RWPE1 (cell line): ENCODE measurements around the gene CDC42SE1.

Experiments used
- CTCF ChIA-PET: fragments of 350-600 bp; sonication (Branson Sonifier 250); formaldehyde crosslinking; extraction: SDS; loops from one replicate; lab custom pipeline; 2021; lab: Yijun Ruan, JAX
- POLR2A ChIA-PET: fragments of 400-600 bp; formaldehyde crosslinking; extraction: SDS; loops from one replicate; lab custom pipeline; 2020; ENCODE audit warnings: antibody characterized with exemption; ENCODE audit not compliant: low non-redundant PET; lab: Yijun Ruan, JAX
- DNase-seq: peaks from one replicate; pipeline ENCODE4 v3.0.0; 2012; ENCODE audit warnings: low spot score
- H3K27ac ChIP-seq: fragments of 450-650 bp; 2 replicates; pipeline ENCODE4 v1.5.1; 2017
- TF ChIP-seq, protein P1 (sequence below): fragments of 450-650 bp; conservative IDR thresholded peaks from 2 replicates; pipeline ENCODE4 v1.5.1; 2017; ENCODE audit warnings: low read depth, mild to moderate bottlenecking

The CDC42SE1 gene

DNA sequence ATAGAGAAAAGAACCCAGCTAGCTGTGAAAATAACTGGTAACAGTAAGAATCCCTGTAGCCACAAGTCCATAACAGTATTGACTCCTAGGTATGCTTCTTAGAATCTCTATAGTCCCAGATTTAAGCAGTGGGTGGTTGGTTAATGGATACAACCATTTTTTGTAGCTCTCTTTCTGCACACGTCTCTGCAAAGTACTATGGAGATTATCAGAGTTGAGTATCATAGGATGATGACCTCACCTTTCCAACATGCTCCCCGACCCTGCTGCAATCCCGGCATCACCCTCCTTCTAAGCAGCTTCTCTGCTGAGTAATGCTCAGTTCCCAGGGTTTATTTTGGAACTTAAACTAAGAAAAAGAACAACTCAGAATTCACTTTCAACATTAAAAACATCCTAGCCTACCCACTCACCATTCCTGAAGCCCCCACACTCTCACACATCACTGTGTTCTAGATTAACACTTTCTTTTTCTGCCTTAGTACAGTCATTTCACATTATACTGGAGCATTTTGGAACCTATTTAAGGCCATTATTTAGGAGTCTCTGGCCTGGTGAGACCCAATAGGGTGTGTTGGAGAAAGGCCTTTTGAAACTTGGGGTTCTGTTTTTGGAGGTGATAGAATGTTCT is 3.4 kb upstream of the CDC42SE1 start:
- TF ChIP-seq, protein P1, sequence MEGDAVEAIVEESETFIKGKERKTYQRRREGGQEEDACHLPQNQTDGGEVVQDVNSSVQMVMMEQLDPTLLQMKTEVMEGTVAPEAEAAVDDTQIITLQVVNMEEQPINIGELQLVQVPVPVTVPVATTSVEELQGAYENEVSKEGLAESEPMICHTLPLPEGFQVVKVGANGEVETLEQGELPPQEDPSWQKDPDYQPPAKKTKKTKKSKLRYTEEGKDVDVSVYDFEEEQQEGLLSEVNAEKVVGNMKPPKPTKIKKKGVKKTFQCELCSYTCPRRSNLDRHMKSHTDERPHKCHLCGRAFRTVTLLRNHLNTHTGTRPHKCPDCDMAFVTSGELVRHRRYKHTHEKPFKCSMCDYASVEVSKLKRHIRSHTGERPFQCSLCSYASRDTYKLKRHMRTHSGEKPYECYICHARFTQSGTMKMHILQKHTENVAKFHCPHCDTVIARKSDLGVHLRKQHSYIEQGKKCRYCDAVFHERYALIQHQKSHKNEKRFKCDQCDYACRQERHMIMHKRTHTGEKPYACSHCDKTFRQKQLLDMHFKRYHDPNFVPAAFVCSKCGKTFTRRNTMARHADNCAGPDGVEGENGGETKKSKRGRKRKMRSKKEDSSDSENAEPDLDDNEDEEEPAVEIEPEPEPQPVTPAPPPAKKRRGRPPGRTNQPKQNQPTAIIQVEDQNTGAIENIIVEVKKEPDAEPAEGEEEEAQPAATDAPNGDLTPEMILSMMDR, result no peak
- peak; percentile 60 for DNase-seq
- ChIA-PET CTCF (interaction anchor here (1.1 kb wide), 1 partner anchor 38 kb away, joined by 3 read pairs; no protein-coding TSS in a partner anchor), POLR2A (no interaction called here)
- peak overlapping the region; percentile 34; the same call in 1 of the 2 replicates for H3K27ac ChIP-seq

DNA sequence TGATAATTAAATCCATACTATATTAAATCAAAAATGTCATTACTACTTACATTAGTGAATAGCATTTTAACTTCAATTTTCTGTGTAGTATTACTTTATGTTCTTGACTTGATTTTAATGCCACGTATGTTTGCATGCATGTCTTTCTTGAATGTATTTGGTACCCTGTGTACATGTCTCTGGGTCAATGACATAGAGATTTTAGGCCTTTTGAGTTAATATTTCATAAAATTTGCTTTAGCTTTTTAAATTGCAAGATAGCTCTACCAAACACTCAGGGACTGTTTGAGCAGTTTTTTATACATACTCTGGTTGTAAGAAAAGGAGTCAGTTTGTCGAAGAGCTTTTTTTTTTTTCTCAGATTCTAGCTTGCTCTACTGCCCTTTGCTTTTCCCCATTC is 2.3 kb upstream of the CDC42SE1 start:
- DNase-seq, result no peak
- no peak overlapping the region for H3K27ac ChIP-seq
- TF ChIP-seq, protein P1, result no peak
- ChIA-PET CTCF (interaction anchor here (0.5 to 0.6 kb wide), 2 partner anchors 98 to 609 kb away, joined by 3 to 7 read pairs; no protein-coding TSS in a partner anchor), POLR2A (interaction anchor here (0.6 kb wide), 1 partner anchor 16 kb away, joined by 4 read pairs; no protein-coding TSS in a partner anchor)

DNA sequence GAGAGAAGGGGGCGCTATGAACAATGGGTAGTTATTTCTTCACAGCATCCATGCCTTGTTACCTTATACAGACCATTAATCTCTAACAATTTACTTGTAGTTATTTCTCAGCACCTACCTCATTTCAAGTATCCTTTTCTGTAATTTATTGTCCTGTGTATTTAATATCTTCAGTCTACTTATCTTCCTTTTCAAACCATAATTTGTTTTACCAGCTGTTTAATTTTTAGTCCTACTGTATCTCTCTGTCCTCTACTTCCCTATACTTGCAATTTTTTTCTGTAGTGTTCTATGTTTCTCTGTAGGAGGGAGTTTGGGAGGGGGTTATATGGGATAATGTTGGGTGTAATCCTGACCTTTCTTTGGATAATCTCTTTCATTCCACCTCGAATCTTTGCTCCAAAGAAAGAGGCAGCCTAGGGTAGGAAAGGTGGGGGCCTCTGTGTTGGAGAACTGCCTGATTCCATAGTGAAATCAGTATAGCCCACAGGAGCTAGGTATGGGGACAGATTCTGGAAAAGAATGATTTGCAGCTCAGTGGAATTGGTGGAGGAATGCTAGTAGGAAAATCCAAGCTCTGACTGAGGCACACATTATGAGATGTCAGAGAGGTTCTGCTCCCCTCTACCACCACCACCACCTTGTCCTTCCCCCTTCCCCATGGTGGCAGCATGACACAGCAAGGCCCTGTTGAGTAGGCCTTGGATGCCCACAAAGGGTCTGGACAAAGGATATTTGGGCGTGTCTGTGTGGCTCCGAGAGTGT is 1.4 kb upstream of the CDC42SE1 start:
- TF ChIP-seq, protein P1, result no peak
- CTCF ChIA-PET, result interaction anchor here (0.6 to 1.9 kb wide), 2 partner anchors 13 to 323 kb away, joined by 4 to 8 read pairs; partner anchors contain the start of gene C1orf56

DNA sequence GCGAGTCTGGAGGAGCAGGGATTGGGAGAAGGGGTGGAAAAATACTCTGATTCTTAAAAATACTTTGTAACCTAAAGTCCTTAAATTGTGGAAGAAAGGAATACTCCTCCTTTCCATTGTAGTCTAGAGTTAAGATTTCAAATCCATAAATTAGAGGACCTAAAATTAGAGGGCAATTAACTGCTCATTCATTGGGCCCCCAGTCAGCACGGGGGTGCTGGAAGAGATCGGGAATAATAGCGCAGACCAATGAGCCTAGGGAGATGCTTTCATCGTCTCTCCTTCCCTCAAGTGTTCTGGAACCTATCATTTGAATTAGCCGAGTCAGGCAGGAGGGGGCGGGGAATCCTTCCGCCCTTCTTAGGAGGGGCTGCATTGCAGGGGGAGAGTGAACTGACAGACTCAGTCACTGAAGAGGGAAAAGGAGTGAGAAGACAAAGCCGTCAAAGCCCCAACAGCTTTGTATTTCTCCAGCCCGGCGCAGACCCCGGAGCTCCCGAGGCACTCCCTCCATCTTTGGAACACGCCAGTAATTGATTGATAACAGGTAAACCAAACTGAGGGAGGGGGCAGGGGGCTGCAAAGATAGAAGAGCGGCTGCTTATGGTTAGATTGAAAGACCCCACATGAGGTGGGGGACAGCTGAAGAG is 710 bp upstream of the CDC42SE1 start, which contains the start of gene MLLT11:
TSS of gene MLLT11 (plus strand) at position 391 of the 650 bp plus-strand sequence. CDS start 6,828 bp downstream, outside the sequence.
- CTCF ChIA-PET, result interaction anchor here (0.8 to 1.9 kb wide), 4 partner anchors 11 to 54 kb away, joined by 4 to 8 read pairs (median 6); partner anchors contain the start of genes C1orf56 and GABPB2
- TF ChIP-seq, protein P1, result no peak
- peak; percentile 62 for DNase-seq
- POLR2A ChIA-PET, result no interaction called here
- peak within 1 kb of the TSS; percentile 88 for H3K27ac ChIP-seq

More for the DNA sequence above, 1.4 kb upstream of the CDC42SE1 start:
- POLR2A ChIA-PET, result no interaction called here
- H3K27ac ChIP-seq, result peak overlapping the region; percentile 88
- no peak for DNase-seq

DNA sequence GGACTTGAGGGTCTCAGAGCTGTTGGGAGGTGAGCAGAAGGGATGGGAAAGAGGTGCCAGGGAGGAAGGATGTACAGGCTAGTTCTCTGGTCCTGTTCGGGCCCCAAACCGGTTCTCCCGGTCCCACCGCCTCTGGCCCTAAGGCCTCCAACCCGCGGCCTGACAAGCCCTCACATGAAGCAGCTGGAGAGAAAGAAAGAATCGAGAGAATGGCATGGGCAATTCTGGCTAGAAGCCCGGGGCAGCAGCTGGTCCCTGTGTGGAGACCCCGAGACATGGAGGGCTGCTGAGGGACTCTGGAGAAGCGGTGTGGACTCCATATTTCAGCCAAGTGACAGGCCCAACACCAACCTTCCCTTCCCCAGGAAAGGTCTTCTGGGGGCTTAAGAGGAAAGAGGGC is 730 bp downstream of the CDC42SE1 start:
- ChIA-PET POLR2A (interaction anchor here (1.1 kb wide), 1 partner anchor 11 kb away, joined by 7 read pairs; the partner anchor contains the start of gene C1orf56), CTCF (interaction anchor here (0.6 to 1.9 kb wide), 9 partner anchors 11 to 363 kb away, joined by 3 to 8 read pairs (median 3); partner anchors contain the start of genes C1orf56 and MINDY1)
- TF ChIP-seq, protein P1, result no peak
- peak overlapping the region; percentile 88 for H3K27ac ChIP-seq
- DNase-seq, result peak; percentile 88

DNA sequence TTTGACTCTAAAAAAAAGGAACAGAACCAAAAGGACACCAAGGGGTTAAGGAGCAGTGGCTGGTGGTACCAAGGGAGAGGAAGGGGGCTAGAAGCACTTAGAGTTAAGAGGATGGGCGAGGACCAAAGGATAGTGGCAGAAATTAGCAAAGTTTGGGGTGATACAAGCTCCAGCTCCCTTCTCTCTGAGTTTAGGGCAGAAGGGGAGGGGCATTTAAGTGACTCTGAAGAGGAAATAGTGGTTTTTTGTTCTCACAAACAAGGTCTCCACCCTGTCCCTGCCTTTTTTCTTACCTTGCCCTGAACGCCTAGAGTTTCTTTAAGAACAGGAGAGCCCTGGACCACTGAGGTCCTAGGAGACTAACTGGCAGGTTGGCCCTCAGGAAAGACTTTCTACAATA is 3.3 kb downstream of the CDC42SE1 start:
- ChIA-PET CTCF (interaction anchor here (1.0 kb wide), 1 partner anchor 32 kb away, joined by 5 read pairs; no protein-coding TSS in a partner anchor), POLR2A (no interaction called here)
- no peak for DNase-seq
- H3K27ac ChIP-seq, result no peak overlapping the region
- TF ChIP-seq, protein P1, result no peak
